ENCODE results near the gene LMAN1L.

LMAN1L gene

DNA sequence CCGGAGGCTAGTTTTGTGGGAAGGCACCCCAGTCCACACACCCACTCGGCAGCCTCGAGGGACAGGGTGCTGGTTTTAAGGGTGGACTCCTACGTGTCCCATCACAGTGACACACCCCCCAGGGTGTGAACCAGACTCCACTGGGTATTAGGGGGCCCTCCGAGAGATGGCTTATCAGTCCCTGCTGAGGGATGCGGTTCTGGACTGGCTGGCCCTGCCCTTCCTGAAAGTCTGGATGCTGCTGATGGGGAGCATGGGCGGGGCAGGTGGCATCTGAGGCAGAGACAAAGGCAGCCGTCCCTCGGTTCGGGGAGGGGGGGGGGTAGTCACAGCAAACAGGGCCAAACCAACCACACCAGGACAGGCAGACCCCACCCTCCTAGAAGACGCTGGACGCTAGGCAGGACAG, 31.3 kb downstream of the LMAN1L start:
- H3K4me3 ChIP-seq = peak overlapping the region; percentile 89
- in situ Hi-C loops (cut with MboI; ENCODE audit: low sequenced_read_pairs) = no loop called here

DNA sequence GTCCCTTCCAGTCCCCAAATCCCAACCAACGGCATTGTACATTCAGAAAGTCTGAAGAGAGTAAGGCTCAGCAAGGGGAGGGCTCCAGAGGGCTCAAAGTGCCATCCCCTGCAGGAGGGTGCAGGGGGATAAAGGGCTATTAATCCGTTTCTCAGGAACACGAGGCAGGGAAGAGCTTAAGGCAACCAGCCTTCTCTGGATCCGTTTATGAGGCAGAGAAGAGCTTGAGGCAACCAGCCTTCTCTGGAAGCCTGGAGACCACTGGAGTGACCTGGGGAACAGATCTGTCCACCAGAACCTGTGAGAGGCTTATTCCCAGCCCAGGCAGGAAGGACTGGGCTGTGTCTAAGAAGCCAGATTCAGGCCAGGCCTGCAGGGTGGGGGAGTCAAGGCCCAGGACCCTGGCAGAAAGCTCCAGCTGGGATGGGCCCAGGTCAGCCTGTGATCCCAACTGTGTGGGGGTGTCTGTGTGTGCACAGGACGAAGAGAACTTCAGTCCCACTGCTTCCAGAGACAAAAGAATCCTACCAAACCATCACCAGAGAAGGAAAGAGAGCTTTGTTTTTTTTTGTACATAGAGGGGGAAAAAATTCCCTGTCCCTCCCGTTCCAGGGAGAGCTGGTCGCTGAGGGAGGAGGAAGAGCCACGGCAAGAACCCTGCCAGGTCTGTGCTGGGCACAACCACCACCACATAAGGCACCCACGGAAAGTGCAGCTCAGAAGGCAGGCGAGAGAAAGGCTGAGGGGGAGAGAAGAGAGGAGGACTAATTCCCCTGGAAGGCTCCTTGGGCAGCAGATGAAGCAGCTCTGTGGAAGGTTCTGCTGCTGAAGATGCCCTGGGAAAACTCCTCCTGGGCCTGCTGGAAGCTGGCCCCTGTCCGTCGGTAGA, 31.9 kb downstream of the LMAN1L start:
- Histone ChIP-seq H3K9me3 (no peaks in the 10 kb centered on the region), H3K27me3 (ENCODE audit: low read depth) (no peaks in the 10 kb centered on the region), H3K4me1 (peaks cover 17% of the 10 kb centered on the region), H3K4me3 (no peak overlapping the region), H3K36me3 (replicated peaks) (peaks cover 72% of the 10 kb centered on the region)
- DNase-seq (ENCODE audit: low spot score in 2 of 2) = no peak
- in situ Hi-C loops (cut with MboI; ENCODE audit: low sequenced_read_pairs) = no loop called here

More for the DNA sequence above, 31.3 kb downstream of the LMAN1L start:
- H3K9me3 ChIP-seq = no peaks in the 10 kb centered on the region
- peaks cover 72% of the 10 kb centered on the region for H3K36me3 ChIP-seq (replicated peaks)
- H3K27me3 ChIP-seq (ENCODE audit: low read depth) = no peaks in the 10 kb centered on the region
- DNase-seq (ENCODE audit: low spot score in 2 of 2) = peak in 1 of 2 experiments; percentile 44
- peaks cover 17% of the 10 kb centered on the region for H3K4me1 ChIP-seq

DNA sequence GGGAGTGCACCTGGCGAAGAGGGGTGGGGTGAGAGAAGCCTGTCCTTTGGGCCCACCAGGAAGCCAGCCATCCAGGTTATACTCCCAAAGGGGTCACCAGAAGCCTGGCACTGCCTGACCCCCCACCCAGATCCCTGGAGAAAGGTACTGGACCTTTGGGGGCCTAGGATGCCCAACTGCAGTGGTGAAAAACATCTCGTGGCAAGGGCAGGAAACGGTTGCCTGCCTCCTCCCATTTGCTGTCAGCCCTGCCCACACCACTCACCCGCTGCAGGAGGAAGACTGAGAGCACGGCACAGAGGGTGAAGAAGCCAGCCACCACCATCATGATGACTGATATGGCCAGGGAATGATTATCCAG, 32.6 kb downstream of the LMAN1L start:
- no peaks in the 10 kb centered on the region for H3K9me3 ChIP-seq
- peaks cover 17% of the 10 kb centered on the region for H3K4me1 ChIP-seq
- in situ Hi-C loops (cut with MboI; ENCODE audit: low sequenced_read_pairs) = no loop called here
- DNase-seq (ENCODE audit: low spot score in 2 of 2) = no peak
- no peak overlapping the region for H3K4me3 ChIP-seq
- H3K36me3 ChIP-seq (replicated peaks) = peaks cover 72% of the 10 kb centered on the region
- no peaks in the 10 kb centered on the region for H3K27me3 ChIP-seq (ENCODE audit: low read depth)

DNA sequence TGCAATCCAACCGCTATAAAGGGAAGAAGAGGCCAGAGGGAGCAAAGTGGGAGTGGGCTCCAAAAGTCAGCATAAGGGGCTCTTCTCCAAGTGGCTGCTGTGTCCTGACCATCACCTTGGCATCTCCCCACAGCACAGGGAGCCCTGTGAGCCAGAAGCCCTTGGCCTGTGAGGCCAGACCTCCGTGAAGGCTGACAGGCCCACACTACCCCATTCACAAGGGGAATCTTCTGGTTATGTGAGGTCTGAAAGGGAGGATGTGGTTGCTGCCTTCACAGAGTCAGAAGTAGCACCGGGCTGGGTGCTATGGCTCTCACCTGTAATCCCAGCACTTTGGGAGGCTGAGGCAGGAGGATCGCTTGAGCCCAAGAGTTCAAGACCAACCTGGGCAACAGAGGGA, 32.9 kb downstream of the LMAN1L start:
- Histone ChIP-seq H3K4me1 (peaks cover 17% of the 10 kb centered on the region), H3K27me3 (ENCODE audit: low read depth) (no peaks in the 10 kb centered on the region), H3K4me3 (no peak overlapping the region), H3K9me3 (no peaks in the 10 kb centered on the region), H3K36me3 (replicated peaks) (peaks cover 72% of the 10 kb centered on the region)
- no peak for DNase-seq (ENCODE audit: low spot score in 2 of 2)
- in situ Hi-C loops (cut with MboI; ENCODE audit: low sequenced_read_pairs) = no loop called here

DNA sequence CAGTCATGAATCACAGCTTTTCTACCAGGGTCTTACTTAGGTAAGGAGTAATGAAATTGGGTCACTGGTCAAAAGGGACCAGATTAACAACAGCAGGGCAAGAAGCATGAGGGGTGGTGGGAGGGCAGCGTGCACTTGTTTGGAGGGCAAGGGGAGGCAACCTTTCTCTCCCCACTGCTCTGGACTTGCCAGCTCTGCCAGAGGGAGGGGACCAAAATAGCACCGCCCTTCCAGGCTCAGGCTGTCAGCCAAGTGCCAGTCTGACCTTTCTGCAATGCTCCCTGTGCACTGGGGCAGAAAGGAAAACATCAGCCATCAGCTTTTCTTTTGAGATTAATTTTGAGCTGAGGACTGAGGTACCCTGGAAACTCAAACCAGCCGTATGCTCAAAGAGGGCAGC, 34.8 kb downstream of the LMAN1L start:
- peaks cover 11% of the 10 kb centered on the region for H3K4me1 ChIP-seq
- no peak for DNase-seq (ENCODE audit: low spot score in 2 of 2)
- no peaks in the 10 kb centered on the region for H3K27me3 ChIP-seq (ENCODE audit: low read depth)
- in situ Hi-C loops (cut with MboI; ENCODE audit: low sequenced_read_pairs) = no loop called here
- H3K4me3 ChIP-seq = no peak overlapping the region
- H3K9me3 ChIP-seq = no peaks in the 10 kb centered on the region
- H3K36me3 ChIP-seq (replicated peaks) = peaks cover 83% of the 10 kb centered on the region

DNA sequence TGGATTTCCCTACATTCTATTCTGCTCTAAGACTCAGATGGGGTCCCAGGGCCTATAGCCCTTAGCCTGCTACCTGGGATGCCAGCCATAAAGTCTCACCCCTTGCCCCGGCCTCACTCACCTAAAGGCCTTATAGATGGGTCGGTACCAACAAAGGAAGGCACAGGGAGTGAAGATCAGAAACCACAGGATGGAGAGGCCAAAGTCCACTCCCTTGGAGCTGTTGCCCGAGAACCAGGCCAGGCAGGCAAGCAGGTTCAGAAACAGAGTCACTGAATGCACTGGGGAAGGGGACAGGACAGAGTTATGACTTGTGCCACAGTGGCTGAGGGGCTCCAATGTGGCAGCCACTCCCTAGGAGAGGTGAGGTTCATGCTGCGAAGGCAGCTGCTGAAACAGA, 37.8 kb downstream of the LMAN1L start:
- Histone ChIP-seq H3K4me1 (no peaks in the 10 kb centered on the region), H3K27me3 (ENCODE audit: low read depth) (no peaks in the 10 kb centered on the region), H3K36me3 (replicated peaks) (peaks cover 84% of the 10 kb centered on the region), H3K9me3 (no peaks in the 10 kb centered on the region), H3K4me3 (no peak overlapping the region)
- in situ Hi-C loops (cut with MboI; ENCODE audit: low sequenced_read_pairs) = no loop called here
- no peak for DNase-seq (ENCODE audit: low spot score in 2 of 2)

DNA sequence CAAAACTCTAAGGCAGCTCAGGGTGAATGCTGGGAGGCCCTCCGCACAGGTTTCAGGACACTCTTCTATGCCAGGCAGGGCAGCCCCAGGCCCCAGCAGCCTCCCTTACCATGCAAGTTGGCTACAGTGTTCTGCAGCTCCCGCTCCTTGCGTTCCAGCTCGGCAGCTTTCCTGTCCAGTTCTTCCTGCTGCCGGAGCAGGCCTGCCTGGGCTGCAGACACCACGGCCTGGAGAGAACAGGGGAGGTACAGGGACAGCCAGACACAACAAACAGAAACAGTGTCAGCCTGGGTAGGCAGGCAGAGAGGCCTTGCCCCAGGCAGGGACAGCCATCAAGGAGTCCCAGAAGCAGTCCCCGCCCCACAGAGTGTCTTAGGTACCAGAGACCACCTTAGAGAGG, 39.3 kb downstream of the LMAN1L start:
- H3K4me3 ChIP-seq = no peak overlapping the region
- in situ Hi-C loops (cut with MboI; ENCODE audit: low sequenced_read_pairs) = no loop called here
- no peak for DNase-seq (ENCODE audit: low spot score in 2 of 2)
- no peaks in the 10 kb centered on the region for H3K4me1 ChIP-seq
- H3K27me3 ChIP-seq (ENCODE audit: low read depth) = no peaks in the 10 kb centered on the region
- H3K9me3 ChIP-seq = no peaks in the 10 kb centered on the region
- H3K36me3 ChIP-seq (replicated peaks) = peaks cover 74% of the 10 kb centered on the region

DNA sequence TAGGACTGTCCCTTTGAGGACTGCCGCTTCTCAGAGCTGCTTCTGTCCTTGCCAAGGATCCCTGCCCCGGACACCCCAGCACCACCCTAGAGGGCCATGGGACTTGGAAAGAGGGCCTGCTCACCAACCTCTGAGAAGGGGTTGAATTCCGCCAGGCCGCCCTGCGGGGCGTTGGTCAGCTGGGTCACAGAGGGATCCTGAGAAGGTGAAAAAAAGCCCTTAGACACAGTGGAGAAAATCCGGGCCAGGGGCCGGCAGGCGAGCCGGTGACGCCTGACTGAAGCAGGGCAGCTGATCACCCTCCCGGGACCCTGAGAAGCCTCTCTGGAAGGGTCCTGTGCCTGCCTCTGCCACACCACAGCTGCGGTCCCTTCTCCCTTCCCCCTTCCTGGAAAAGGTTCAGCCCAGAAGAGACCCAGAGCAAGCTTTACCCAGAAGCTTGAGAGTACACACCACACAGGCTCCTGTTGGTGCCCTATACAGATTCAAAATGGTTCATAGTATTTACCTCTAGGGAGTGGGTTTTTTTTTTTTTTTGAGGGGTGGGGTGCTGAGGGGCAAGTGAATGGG, 41.9 kb downstream of the LMAN1L start:
- H3K4me1 ChIP-seq = no peaks in the 10 kb centered on the region
- H3K4me3 ChIP-seq = no peak overlapping the region
- in situ Hi-C loops (cut with MboI; ENCODE audit: low sequenced_read_pairs) = no loop called here
- H3K9me3 ChIP-seq = no peaks in the 10 kb centered on the region
- DNase-seq (ENCODE audit: low spot score in 2 of 2) = no peak
- H3K36me3 ChIP-seq (replicated peaks) = peaks cover 55% of the 10 kb centered on the region
- no peaks in the 10 kb centered on the region for H3K27me3 ChIP-seq (ENCODE audit: low read depth)

DNA sequence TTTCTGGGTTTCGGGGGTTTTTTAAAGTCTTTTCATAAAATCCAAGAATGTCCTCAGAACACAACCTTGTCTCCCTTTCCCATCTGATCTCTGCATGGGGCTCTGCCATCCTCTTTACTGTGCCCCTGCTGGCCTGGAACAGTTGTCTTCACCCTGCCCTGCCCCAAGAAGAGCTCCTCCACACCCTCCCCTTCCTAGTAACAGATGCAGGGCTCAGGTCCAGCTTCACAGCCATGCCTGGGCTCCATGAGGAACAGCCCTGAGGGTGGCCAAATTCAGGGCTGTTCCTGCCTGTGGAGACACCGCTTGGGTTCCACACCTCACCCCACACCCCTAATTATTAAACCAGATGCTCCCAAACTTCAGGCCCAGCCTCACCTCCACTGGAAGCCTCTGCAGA, 43.2 kb downstream of the LMAN1L start:
- Histone ChIP-seq H3K27me3 (ENCODE audit: low read depth) (no peaks in the 10 kb centered on the region), H3K36me3 (replicated peaks) (peaks cover 42% of the 10 kb centered on the region), H3K4me3 (no peak overlapping the region), H3K4me1 (no peaks in the 10 kb centered on the region), H3K9me3 (no peaks in the 10 kb centered on the region)
- DNase-seq (ENCODE audit: low spot score in 2 of 2) = no peak
- in situ Hi-C loops (cut with MboI; ENCODE audit: low sequenced_read_pairs) = no loop called here

DNA sequence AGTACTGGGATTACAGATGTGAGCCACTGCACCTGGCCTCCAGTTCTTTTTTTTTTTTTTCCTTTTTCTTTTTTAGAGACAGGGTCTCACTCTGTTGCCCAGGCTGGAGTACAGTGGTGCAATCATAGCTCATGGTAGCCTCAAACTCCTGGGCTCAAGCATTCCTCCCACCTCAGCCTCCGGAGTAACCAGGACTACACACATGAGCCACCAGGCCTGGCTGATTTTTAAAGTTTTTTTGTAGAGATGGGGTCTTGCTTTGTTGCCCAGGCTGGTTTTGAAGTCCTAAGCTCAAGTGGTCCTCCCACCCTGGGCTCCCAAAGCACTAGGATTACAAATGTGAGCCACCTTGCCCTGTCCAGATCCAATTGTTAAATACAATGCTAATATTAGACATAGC, 43.9 kb downstream of the LMAN1L start:
- no peak for DNase-seq (ENCODE audit: low spot score in 2 of 2)
- H3K36me3 ChIP-seq (replicated peaks) = peaks cover 35% of the 10 kb centered on the region
- no peaks in the 10 kb centered on the region for H3K27me3 ChIP-seq (ENCODE audit: low read depth)
- no peak overlapping the region for H3K4me3 ChIP-seq
- H3K9me3 ChIP-seq = no peaks in the 10 kb centered on the region
- no peaks in the 10 kb centered on the region for H3K4me1 ChIP-seq
- in situ Hi-C loops (cut with MboI; ENCODE audit: low sequenced_read_pairs) = no loop called here

DNA sequence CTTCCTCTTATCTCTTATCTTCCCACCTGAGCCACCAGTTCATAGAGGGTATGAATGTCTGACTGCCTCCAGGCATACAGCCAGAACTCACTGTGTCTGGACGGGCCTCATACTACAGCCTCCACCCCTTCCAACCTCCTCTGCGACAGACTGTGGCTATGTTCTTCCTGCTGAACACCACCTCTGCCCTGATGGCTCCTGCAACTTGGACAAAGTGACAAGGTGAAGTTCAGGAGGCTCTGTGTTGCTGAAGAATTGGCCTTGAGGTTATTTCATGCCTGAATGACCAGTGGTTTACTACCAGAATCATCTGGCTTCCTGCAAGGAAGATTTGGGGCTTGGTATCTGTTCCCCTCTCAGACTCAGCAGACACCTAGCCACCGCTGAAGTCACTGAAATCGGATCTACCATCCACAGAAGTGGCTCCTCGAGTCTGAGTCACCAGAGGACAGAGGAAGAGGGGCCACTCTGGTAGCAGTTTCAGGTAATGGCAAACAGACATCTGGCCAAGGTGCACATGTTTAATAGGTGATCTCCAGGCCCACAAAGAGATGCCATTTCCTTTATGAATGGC, 44.5 kb downstream of the LMAN1L start:
- no peaks in the 10 kb centered on the region for H3K9me3 ChIP-seq
- no peaks in the 10 kb centered on the region for H3K4me1 ChIP-seq
- H3K36me3 ChIP-seq (replicated peaks) = peaks cover 28% of the 10 kb centered on the region
- DNase-seq (ENCODE audit: low spot score in 2 of 2) = no peak
- in situ Hi-C loops (cut with MboI; ENCODE audit: low sequenced_read_pairs) = no loop called here
- no peaks in the 10 kb centered on the region for H3K27me3 ChIP-seq (ENCODE audit: low read depth)
- H3K4me3 ChIP-seq = no peak overlapping the region

DNA sequence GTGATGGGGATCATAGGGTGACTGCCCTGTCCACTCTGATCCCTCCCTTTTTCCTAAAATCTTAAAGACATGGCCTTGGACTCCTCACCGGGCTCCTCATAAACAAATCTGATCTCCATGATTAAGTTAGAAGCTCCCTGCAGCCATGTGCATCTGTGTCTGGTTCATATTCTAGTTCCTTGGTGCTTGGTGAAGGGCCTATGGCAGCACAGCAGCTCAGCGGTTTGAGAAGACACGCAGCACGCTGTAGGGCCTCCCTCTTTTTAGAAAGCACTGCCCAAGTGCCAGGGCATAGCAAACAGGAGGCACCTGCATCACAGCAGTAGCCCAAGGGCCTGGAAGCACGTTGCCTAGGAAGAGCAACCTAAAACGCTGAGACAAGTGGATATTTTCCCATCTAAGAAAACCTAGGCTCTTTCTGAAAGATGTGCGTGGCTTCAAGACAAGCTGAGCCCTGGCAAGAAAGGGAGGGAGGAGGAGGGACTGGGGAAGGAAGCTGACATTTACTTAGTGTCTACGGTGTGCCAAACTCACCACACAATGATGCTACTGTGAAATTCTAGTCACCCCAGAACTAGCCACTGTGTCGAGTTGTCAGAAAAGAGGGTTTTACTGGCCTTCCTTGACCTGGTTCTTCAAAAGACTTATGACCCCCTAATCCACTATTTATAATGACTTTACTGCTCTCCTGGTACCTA, 45.2 kb downstream of the LMAN1L start:
- in situ Hi-C loops (cut with MboI; ENCODE audit: low sequenced_read_pairs) = no loop called here
- Histone ChIP-seq H3K4me1 (no peaks in the 10 kb centered on the region), H3K27me3 (ENCODE audit: low read depth) (no peaks in the 10 kb centered on the region), H3K9me3 (no peaks in the 10 kb centered on the region), H3K4me3 (no peak overlapping the region), H3K36me3 (replicated peaks) (peaks cover 22% of the 10 kb centered on the region)
- DNase-seq (ENCODE audit: low spot score in 2 of 2) = no peak

DNA sequence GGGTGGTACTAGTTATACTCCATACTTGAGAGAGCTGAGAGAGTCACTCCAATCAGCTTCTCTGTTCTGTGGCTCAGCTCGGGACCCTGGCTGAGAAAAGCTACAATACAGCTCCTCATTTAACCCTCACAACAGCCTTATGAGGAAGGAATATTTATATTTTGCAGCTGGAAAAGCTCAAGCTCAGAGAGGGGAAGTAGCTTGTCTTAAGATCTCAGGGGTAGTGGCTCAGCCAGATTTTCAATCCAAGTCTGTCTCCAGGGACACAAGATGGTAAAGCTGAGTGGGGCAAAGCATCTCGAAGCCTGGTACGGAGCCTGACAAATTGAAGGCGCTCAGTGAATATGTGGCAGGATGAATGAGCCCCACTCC, 45.7 kb downstream of the LMAN1L start:
- Histone ChIP-seq H3K9me3 (no peaks in the 10 kb centered on the region), H3K4me1 (no peaks in the 10 kb centered on the region), H3K36me3 (replicated peaks) (peaks cover 17% of the 10 kb centered on the region), H3K4me3 (no peak overlapping the region), H3K27me3 (ENCODE audit: low read depth) (no peaks in the 10 kb centered on the region)
- in situ Hi-C loops (cut with MboI; ENCODE audit: low sequenced_read_pairs) = no loop called here
- DNase-seq (ENCODE audit: low spot score in 2 of 2) = no peak
